Measurements from ENCODE around the gene RHOD.

Gene RHOD

GRCh38 chr11:67117672-67118180, 61.1 kb downstream of the RHOD start:
- peak; percentile 33 for DNase-seq

GRCh38 chr11:67118181-67118766, 61.6 kb downstream of the RHOD start:
- peak; percentile 39 for DNase-seq

- peak; percentile 100 for DNase-seq
These were observed 62.3 kb downstream of the RHOD start, which contains the start of gene KDM2A for GRCh38 chr11:67118801-67119584. TSS of gene KDM2A (plus strand) at chr11:67119263. CDS start at chr11:67121317, 2,054 bp downstream.

GRCh38 chr11:67119585-67120391, 63.1 kb downstream of the RHOD start:
- no peak for DNase-seq

- DNase-seq: no peak
These were observed 63.8 kb downstream of the RHOD start for GRCh38 chr11:67120456-67120855.

GRCh38 chr11:67120881-67121710, 64.4 kb downstream of the RHOD start:
- no peak for DNase-seq

Measured in activated gamma-delta T cell (primary cell).